SK-N-SH treated with all-trans-retinoic acid at 6 μM for 48 hours (cell line): Measurements from ENCODE around the gene POLE4.

Experiments used
- ATAC-seq: fragments of 200-7000 bp; cut with Tn5 transposase; 3 replicates; pipeline ENCODE4 v1.9.1; 2020; ENCODE audit warnings: mild to moderate bottlenecking, moderate library complexity
- ARNTL ChIP-seq: fragments of 450-650 bp; formaldehyde crosslinking; IDR thresholded peaks from 2 replicates; pipeline ENCODE4 v1.5.0; 2020; ENCODE audit warnings: low read depth, mild to moderate bottlenecking, moderate library complexity, borderline replicate concordance
- BACH2 ChIP-seq: fragments of 250-450 bp; sonication (Bioruptor Pico); IDR thresholded peaks from 2 replicates; pipeline ENCODE4 v1.9.0; 2021; ENCODE audit warnings: mild to moderate bottlenecking, borderline replicate concordance
- CSDC2 ChIP-seq: fragments of 250-450 bp; sonication (Bioruptor Pico); IDR thresholded peaks from 2 replicates; pipeline ENCODE4 v1.5.0; 2020; ENCODE audit warnings: mild to moderate bottlenecking, moderate library complexity
- ESRRG ChIP-seq: fragments of 250-450 bp; sonication (Bioruptor Pico); IDR thresholded peaks from 2 replicates; pipeline ENCODE4 v1.6.1; 2021; ENCODE audit warnings: mild to moderate bottlenecking
- ISL1 ChIP-seq: fragments of 250-450 bp; sonication (Bioruptor Pico); IDR thresholded peaks from 2 replicates; pipeline ENCODE4 v2.1.2; 2022; ENCODE audit warnings: mild to moderate bottlenecking, moderate library complexity
- PPARA ChIP-seq: fragments of 250-450 bp; sonication (Bioruptor Pico); IDR thresholded peaks from 2 replicates; pipeline ENCODE4 v1.5.0; 2020; ENCODE audit warnings: mild to moderate bottlenecking, borderline replicate concordance
- RARB ChIP-seq: fragments of 250-450 bp; sonication (Bioruptor Pico); IDR thresholded peaks from 2 replicates; pipeline ENCODE4 v1.8.0; 2021; ENCODE audit warnings: mild to moderate bottlenecking, moderate library complexity
- TOX ChIP-seq: fragments of 250-450 bp; sonication (Bioruptor Pico); IDR thresholded peaks from 2 replicates; pipeline ENCODE4 v1.8.0; 2021; ENCODE audit warnings: mild to moderate bottlenecking, moderate library complexity, borderline replicate concordance
- ZC3H10 ChIP-seq: fragments of 250-450 bp; sonication (Bioruptor Pico); IDR thresholded peaks from 2 replicates; pipeline ENCODE4 v1.5.1; 2021; ENCODE audit warnings: mild to moderate bottlenecking, moderate library complexity
- ZFP30 ChIP-seq: fragments of 450-650 bp; formaldehyde crosslinking; IDR thresholded peaks from 2 replicates; pipeline ENCODE4 v1.5.0; 2022; ENCODE audit warnings: mild to moderate bottlenecking, moderate library complexity
- ZNF565 ChIP-seq: fragments of 450-650 bp; formaldehyde crosslinking; conservative IDR thresholded peaks from 2 replicates; pipeline ENCODE4 v1.5.0; 2020; ENCODE audit warnings: low read depth, mild to moderate bottlenecking, moderate library complexity
- TF ChIP-seq, protein P1 (sequence below): fragments of 250-450 bp; sonication (Bioruptor Pico); IDR thresholded peaks from 2 replicates; pipeline ENCODE4 v1.5.1; 2021; ENCODE audit warnings: mild to moderate bottlenecking, moderate library complexity
- TF ChIP-seq, protein P2 (sequence below): fragments of 250-450 bp; sonication (Bioruptor Pico); IDR thresholded peaks from 2 replicates; pipeline ENCODE4 v1.5.0; 2020; ENCODE audit warnings: mild to moderate bottlenecking, moderate library complexity
- TF ChIP-seq, protein P3 (sequence below): fragments of 250-450 bp; sonication (Bioruptor Pico); IDR thresholded peaks from 2 replicates; pipeline ENCODE4 v1.5.1; 2020; ENCODE audit warnings: low read depth, mild to moderate bottlenecking, moderate library complexity
- TF ChIP-seq, protein P4 (sequence below): fragments of 250-450 bp; sonication (Bioruptor Pico); IDR thresholded peaks from 2 replicates; pipeline ENCODE4 v1.8.0; 2020; ENCODE audit warnings: mild to moderate bottlenecking, moderate library complexity, borderline replicate concordance

The POLE4 gene

DNA sequence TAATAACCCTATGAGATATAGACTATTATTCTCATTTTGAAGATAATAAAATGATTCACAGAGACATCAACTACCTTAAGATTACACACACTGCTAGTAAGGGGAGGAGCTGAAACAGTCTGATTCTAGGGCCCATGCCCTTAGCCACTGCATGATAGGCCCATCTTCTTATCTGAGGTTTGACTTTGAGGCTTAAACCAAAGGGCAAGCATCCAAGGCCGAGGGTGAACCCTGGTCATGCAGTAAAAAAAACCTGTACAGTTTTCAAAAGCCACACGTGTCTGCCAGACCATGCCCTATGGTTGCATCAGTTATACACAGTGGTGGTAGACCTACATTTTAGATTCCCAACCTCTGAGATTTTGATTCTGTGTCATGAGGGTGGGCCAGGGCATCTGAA is 44.8 kb downstream of the POLE4 start (continued):
- TF ChIP-seq, protein P1, sequence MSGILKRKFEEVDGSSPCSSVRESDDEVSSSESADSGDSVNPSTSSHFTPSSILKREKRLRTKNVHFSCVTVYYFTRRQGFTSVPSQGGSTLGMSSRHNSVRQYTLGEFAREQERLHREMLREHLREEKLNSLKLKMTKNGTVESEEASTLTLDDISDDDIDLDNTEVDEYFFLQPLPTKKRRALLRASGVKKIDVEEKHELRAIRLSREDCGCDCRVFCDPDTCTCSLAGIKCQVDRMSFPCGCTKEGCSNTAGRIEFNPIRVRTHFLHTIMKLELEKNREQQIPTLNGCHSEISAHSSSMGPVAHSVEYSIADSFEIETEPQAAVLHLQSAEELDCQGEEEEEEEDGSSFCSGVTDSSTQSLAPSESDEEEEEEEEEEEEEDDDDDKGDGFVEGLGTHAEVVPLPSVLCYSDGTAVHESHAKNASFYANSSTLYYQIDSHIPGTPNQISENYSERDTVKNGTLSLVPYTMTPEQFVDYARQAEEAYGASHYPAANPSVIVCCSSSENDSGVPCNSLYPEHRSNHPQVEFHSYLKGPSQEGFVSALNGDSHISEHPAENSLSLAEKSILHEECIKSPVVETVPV (CRISPR knock-in tag), result no peak
- TF ChIP-seq PPARA (CRISPR knock-in tag) (no peak), ISL1 (CRISPR knock-in tag) (no peak)

DNA sequence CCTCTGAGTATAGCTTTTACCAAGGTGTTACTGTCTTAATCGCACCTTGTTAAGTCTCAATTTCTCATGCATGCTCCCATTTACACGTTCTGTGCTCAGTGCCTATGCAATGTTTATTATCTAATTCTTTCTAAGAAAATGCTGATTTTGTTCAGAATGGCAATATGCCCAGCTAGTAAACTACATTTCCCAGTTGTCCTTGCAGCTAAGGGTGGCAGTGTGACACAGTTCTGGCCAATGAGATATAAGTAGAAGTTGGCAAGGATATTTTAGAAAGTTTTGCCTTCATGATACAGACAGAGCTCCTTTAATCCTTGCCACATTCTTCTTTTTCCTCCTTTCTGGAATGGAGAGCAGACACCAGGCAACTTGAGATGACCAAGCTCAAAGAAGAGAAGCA is 45.3 kb downstream of the POLE4 start:
- TF ChIP-seq ZNF565 (CRISPR knock-in tag) (no peak), ZC3H10 (CRISPR knock-in tag) (no peak), ARNTL (CRISPR knock-in tag) (no peak), RARB (CRISPR knock-in tag) (no peak)
- peak; percentile 42; the same call in 2 of the 3 replicates for ATAC-seq

DNA sequence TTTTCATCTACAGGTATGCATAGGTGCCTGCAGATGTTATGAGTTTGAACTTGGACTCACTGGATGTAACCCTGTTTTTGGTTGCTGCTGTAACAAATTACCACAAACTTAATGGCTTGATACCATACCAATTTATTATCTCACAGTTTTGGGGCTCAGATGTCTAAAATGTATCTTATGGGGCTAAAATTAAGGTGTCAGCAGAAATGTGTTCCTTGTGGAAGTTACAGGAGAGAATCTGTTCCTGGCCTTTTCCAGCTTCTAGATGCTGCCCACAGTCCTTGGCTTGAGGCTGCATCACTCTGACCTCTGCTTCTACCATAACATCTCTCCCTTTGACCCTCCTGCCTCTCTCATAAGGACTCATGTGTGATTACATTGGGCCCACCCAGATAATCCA is 47.6 kb downstream of the POLE4 start:
- ATAC-seq, result no peak
- TF ChIP-seq CSDC2, result no peak
- no peak for TF ChIP-seq ARNTL (CRISPR knock-in tag)
- no peak for TF ChIP-seq ZC3H10 (CRISPR knock-in tag)
- TF ChIP-seq, protein P2, sequence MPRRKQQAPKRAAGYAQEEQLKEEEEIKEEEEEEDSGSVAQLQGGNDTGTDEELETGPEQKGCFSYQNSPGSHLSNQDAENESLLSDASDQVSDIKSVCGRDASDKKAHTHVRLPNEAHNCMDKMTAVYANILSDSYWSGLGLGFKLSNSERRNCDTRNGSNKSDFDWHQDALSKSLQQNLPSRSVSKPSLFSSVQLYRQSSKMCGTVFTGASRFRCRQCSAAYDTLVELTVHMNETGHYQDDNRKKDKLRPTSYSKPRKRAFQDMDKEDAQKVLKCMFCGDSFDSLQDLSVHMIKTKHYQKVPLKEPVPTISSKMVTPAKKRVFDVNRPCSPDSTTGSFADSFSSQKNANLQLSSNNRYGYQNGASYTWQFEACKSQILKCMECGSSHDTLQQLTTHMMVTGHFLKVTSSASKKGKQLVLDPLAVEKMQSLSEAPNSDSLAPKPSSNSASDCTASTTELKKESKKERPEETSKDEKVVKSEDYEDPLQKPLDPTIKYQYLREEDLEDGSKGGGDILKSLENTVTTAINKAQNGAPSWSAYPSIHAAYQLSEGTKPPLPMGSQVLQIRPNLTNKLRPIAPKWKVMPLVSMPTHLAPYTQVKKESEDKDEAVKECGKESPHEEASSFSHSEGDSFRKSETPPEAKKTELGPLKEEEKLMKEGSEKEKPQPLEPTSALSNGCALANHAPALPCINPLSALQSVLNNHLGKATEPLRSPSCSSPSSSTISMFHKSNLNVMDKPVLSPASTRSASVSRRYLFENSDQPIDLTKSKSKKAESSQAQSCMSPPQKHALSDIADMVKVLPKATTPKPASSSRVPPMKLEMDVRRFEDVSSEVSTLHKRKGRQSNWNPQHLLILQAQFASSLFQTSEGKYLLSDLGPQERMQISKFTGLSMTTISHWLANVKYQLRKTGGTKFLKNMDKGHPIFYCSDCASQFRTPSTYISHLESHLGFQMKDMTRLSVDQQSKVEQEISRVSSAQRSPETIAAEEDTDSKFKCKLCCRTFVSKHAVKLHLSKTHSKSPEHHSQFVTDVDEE (CRISPR knock-in tag), result no peak
- no peak for TF ChIP-seq ZNF565 (CRISPR knock-in tag)
- TF ChIP-seq, protein P3, sequence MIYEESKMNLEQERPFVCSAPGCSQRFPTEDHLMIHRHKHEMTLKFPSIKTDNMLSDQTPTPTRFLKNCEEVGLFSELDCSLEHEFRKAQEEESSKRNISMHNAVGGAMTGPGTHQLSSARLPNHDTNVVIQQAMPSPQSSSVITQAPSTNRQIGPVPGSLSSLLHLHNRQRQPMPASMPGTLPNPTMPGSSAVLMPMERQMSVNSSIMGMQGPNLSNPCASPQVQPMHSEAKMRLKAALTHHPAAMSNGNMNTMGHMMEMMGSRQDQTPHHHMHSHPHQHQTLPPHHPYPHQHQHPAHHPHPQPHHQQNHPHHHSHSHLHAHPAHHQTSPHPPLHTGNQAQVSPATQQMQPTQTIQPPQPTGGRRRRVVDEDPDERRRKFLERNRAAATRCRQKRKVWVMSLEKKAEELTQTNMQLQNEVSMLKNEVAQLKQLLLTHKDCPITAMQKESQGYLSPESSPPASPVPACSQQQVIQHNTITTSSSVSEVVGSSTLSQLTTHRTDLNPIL (CRISPR knock-in tag), result no peak
- TF ChIP-seq PPARA (CRISPR knock-in tag), result no peak
- no peak for TF ChIP-seq TOX
- TF ChIP-seq BACH2 (CRISPR knock-in tag), result no peak
- no peak for TF ChIP-seq ESRRG (CRISPR knock-in tag)
- TF ChIP-seq, protein P1 (CRISPR knock-in tag), result no peak
- no peak for TF ChIP-seq ISL1 (CRISPR knock-in tag)
- TF ChIP-seq, protein P4, sequence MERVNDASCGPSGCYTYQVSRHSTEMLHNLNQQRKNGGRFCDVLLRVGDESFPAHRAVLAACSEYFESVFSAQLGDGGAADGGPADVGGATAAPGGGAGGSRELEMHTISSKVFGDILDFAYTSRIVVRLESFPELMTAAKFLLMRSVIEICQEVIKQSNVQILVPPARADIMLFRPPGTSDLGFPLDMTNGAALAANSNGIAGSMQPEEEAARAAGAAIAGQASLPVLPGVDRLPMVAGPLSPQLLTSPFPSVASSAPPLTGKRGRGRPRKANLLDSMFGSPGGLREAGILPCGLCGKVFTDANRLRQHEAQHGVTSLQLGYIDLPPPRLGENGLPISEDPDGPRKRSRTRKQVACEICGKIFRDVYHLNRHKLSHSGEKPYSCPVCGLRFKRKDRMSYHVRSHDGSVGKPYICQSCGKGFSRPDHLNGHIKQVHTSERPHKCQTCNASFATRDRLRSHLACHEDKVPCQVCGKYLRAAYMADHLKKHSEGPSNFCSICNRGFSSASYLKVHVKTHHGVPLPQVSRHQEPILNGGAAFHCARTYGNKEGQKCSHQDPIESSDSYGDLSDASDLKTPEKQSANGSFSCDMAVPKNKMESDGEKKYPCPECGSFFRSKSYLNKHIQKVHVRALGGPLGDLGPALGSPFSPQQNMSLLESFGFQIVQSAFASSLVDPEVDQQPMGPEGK, result no peak
- TF ChIP-seq ZFP30 (CRISPR knock-in tag), result no peak
- TF ChIP-seq, all 23 proteins: peak for 0

DNA sequence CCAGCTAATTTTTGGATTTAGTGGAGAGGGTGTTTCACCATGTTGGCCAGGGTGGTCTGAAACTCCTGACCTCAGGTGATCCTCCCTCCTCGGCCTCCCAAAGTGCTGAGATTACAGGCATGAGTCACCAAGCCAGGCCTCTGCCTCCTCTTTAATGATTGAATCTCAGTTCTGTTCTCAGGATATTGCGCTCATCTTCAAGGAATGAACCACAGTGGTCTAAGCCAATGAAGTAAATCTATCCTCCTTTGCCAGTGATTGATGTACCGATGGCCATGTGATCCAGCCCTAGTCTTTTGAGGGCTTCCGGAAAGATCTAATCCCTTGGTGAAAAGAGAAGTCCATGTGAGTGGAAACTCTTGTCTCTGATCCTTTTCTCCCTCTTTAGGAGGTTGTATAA is 48.6 kb downstream of the POLE4 start:
- no peak for ATAC-seq
- TF ChIP-seq, protein P2 (CRISPR knock-in tag), result no peak
- no peak for TF ChIP-seq TOX
